Rectal smooth muscle tissue (tissue), 1 donor: ENCODE results near the gene TTLL1.
"Not testable (repeated sequence)": the region's sequence is repeated elsewhere in the genome, so short reads cannot be mapped to it uniquely, and the experiment has no call there.

Source experiments
- H3K27ac ChIP-seq: one replicate; pipeline ENCODE4 v1.7.0; 2013; ENCODE audit warnings: low read depth, low read length, inconsistent platforms
- H3K27me3 ChIP-seq: one replicate; pipeline ENCODE4 v1.7.0; 2013; ENCODE audit warnings: low read length; ENCODE audit not compliant: control insufficient read depth, insufficient read depth
- H3K36me3 ChIP-seq: one replicate; pipeline ENCODE4 v1.7.0; 2013; ENCODE audit warnings: low read length; ENCODE audit not compliant: control insufficient read depth, insufficient read depth
- H3K4me1 ChIP-seq: one replicate; pipeline ENCODE4 v1.7.0; 2013; ENCODE audit warnings: low read length; ENCODE audit not compliant: control insufficient read depth, insufficient read depth
- H3K4me3 ChIP-seq: one replicate; pipeline ENCODE4 v1.7.0; 2013; ENCODE audit warnings: low read length
- H3K9ac ChIP-seq: one replicate; pipeline ENCODE4 v1.7.0; 2013; ENCODE audit warnings: low read length

Gene TTLL1

DNA sequence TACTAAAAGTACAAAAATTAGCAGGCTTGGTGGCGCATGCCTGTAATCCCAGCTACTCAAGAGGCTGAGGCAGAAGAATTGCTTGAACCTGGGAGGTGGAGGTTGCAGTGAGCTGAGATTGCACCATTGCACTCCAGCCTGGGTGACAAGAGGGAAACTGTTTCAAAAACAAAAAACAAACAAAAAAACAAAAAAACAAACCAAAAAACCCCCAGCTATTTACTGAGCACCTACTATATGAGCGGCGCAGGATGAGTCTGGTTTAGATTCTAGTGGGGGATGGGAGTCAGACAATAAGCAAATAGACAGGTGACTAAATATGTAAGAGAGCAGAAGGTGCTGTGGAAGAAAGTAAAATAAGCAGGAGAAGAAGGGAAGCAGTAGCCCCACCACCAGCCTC, 15.8 kb upstream of the TTLL1 start:
- not testable (repeated sequence) for H3K27ac ChIP-seq, H3K27me3 ChIP-seq, H3K9ac ChIP-seq, H3K36me3 ChIP-seq, H3K4me1 ChIP-seq, H3K4me3 ChIP-seq

DNA sequence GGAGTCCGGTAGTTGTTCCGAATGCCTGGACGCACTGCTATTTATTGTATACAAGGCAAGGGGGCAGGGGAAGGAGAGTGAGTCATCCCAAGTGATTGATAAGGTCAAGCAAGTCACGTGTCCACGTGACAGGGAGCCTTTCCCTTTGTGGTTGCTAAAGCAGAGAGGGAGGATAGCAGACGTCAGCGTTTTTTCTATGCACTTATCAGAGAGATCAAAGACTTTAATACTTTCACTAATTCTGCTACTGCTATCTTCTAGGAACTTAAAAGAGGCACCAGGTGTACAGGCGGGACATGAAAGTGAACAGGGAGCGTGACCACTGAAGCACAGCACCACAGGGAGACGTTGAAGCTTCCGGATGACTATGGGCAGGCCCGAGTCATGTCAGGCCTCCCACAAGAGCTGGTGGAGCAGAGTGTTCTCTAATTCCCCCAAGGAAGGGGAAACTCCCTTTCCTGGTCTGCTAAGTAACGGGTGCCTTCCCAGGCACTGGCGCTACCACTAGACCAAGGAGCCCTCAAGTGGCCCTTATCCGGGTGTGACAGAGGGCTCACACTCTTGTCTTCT, 14.9 kb upstream of the TTLL1 start:
- H3K27me3 ChIP-seq, H3K36me3 ChIP-seq, H3K4me3 ChIP-seq, H3K27ac ChIP-seq, H3K9ac ChIP-seq, H3K4me1 ChIP-seq: not testable (repeated sequence)

DNA sequence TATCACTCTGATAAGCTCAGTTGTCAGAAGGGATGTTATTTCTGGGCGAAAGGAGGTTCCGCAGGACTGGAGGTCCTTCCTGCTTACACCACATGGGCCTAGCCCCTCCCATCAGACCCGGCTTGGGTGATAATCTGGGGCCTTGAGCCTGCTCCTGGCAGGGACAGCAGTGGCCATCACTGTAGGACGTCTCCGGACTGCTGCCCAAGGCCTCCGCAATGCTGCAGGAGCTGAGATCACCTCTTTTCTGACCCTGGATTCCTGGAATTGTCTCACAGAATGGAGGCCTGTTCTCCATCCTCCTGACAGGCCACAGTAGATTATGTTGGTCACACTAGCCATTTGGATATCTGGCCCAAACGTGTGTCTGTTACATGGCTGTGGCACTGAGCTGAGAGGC, 12.1 kb upstream of the TTLL1 start:
- H3K9ac ChIP-seq, result no peak overlapping the region
- no peak overlapping the region for H3K27ac ChIP-seq
- no peaks in the 10 kb centered on the region for H3K27me3 ChIP-seq
- no peak overlapping the region for H3K4me3 ChIP-seq
- H3K4me1 ChIP-seq, result no peaks in the 10 kb centered on the region
- H3K36me3 ChIP-seq, result no peaks in the 10 kb centered on the region

DNA sequence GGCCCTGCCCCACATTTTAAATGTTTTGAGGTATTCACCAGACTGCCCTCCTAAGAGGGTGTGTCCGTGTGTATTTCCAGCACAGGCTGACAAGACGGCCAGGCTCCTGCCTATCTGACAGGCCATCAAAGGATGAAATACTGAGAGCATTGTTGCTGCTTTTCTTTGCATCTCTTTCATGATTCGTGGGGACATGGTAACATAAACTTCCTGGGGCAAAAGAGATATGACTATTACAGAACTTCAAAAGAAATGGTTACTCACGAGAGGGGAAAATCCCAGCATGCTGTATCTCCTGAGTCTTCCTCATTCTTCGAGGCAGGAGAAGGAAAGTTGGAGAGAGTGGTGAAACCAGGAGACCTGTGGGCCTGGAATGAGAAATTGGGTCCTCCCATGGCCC, 11.0 kb upstream of the TTLL1 start:
- Histone ChIP-seq H3K9ac (no peak overlapping the region), H3K4me1 (no peaks in the 10 kb centered on the region), H3K36me3 (no peaks in the 10 kb centered on the region), H3K27ac (no peak overlapping the region), H3K27me3 (no peaks in the 10 kb centered on the region), H3K4me3 (no peak overlapping the region)

DNA sequence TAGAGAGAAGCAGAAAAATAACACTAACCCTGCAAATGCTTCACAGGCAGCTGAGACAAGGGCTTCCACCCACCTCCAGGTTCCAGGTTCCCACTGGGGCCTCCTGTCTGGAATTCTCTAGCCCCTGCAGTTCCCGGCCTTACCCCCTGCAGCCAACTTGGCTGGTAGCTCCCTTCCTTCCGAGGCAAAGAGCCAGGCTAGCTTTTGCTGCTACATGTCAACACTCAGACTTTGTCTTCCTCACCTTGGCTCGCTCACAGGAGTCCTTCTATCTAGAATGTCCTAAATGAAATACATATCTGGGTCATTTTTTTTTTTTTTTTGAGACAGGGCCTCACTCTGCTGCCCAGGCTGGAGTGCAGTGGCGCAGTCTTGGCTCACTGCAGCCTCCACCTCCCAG, 9.9 kb upstream of the TTLL1 start:
- H3K27ac ChIP-seq, result no peak overlapping the region
- H3K9ac ChIP-seq, result no peak overlapping the region
- H3K36me3 ChIP-seq, result no peaks in the 10 kb centered on the region
- no peaks in the 10 kb centered on the region for H3K27me3 ChIP-seq
- H3K4me1 ChIP-seq, result no peaks in the 10 kb centered on the region
- no peak overlapping the region for H3K4me3 ChIP-seq

DNA sequence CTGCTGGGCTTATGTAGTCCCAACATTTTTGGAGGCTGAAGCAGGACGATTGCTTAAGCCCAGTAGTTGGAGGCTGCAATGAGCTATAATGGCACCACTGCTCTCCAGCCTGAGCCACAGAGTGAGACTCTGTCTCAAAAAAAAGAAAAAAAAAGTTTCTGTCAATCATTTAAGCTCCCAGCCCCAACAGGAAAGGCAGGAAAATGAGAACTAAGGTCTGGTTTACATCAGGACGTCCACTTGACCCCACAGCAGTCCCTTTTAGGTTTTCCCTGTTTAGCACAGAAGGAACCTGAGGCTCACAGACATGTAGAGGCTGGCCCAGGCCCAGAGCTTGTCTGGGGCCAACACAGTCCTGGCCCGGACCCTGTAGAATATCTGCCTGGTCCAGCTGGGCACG, 9.2 kb upstream of the TTLL1 start:
- Histone ChIP-seq H3K27me3 (no peaks in the 10 kb centered on the region), H3K36me3 (no peaks in the 10 kb centered on the region), H3K9ac (no peak overlapping the region), H3K4me3 (no peak overlapping the region), H3K27ac (no peak overlapping the region), H3K4me1 (no peaks in the 10 kb centered on the region)

DNA sequence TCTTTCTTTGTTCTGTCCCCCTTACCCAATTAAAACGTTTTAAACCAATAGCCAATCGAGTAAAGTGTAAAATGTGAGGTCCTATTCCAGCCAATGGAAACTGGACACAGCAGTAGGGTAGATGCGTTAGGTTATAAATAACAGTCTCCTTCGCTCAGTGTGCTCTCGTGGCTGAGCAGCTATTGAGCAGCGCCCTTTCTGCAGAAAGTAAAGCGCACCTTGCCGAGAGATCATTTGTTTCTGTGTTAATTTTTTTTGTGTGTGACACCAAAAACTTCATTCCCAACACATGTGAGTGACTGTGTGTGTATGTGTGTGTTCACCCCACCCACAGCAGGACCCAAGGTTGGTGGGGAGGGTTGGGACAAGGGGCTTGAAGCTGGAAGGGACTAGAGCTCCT, 7.2 kb upstream of the TTLL1 start:
- no peak overlapping the region for H3K4me3 ChIP-seq
- H3K9ac ChIP-seq, result no peak overlapping the region
- H3K36me3 ChIP-seq, result no peaks in the 10 kb centered on the region
- H3K27me3 ChIP-seq, result no peaks in the 10 kb centered on the region
- no peaks in the 10 kb centered on the region for H3K4me1 ChIP-seq
- no peak overlapping the region for H3K27ac ChIP-seq

DNA sequence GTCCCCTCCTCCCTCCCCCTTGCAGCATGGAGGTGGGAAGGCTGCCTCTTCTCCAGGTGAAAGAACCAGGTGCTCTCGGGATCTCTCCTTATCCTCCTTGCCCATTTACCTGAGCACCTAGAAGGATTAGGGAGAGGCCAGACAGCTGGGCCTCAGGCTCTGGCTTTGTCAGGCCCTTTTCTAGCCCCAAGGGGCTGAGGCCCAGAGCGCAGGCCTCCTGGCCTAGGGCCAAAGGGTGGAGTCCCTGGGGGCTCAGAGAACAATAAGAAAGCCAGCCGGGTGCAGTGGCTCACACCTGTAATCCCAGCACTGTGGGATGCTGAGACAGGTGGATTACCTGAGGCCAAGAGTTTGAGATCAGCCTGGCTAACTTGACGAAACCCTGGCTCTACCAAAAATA, 5.4 kb upstream of the TTLL1 start:
- Histone ChIP-seq H3K4me3 (no peak overlapping the region), H3K36me3 (no peaks in the 10 kb centered on the region), H3K9ac (no peak overlapping the region), H3K27ac (no peak overlapping the region), H3K4me1 (no peaks in the 10 kb centered on the region), H3K27me3 (no peaks in the 10 kb centered on the region)

DNA sequence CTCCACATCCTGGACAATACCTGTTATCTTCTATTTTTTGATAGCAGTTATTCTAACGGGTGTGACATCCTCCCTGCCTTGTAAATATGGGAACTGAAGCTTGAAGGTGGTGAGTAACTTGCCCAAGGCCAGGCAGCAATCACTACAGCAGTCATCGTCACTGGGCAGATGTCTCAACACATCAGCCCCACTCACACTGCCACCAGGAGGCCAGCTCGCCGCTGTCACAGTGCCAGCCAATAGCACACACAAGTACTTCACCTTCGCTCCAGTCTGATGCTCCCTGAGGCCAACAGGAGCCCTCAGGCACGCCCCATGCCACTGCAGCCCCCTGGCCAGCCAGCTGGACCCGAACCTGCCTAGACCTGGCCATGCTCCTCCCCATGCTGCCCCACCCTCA, 4.9 kb upstream of the TTLL1 start:
- Histone ChIP-seq H3K27ac (no peak overlapping the region), H3K4me3 (no peak overlapping the region), H3K4me1 (no peaks in the 10 kb centered on the region), H3K36me3 (no peaks in the 10 kb centered on the region), H3K9ac (no peak overlapping the region), H3K27me3 (no peaks in the 10 kb centered on the region)

DNA sequence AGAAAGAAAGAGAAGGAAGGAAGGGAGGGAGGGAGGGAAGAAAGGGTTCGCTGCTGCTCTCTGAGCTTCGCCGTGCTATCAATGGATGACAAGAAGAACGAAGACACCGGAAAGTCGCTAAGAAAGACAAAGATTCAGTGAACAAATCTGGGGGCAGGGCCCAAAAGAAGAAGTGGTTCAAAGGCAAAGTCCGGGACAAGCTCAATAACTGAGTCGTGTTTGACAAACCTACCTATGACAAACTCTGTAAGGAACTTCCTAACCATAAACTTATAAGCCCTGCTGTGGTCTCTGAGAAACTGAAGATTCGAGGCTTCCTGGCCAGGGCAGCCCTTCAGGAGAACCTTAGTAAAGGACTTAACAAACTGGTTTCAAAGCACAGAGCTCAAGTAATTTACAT, 2.9 kb upstream of the TTLL1 start:
- Histone ChIP-seq H3K27ac (no peak overlapping the region), H3K36me3 (no peaks in the 10 kb centered on the region), H3K27me3 (no peaks in the 10 kb centered on the region), H3K4me3 (no peak overlapping the region), H3K9ac (no peak overlapping the region), H3K4me1 (peaks cover 3% of the 10 kb centered on the region)

DNA sequence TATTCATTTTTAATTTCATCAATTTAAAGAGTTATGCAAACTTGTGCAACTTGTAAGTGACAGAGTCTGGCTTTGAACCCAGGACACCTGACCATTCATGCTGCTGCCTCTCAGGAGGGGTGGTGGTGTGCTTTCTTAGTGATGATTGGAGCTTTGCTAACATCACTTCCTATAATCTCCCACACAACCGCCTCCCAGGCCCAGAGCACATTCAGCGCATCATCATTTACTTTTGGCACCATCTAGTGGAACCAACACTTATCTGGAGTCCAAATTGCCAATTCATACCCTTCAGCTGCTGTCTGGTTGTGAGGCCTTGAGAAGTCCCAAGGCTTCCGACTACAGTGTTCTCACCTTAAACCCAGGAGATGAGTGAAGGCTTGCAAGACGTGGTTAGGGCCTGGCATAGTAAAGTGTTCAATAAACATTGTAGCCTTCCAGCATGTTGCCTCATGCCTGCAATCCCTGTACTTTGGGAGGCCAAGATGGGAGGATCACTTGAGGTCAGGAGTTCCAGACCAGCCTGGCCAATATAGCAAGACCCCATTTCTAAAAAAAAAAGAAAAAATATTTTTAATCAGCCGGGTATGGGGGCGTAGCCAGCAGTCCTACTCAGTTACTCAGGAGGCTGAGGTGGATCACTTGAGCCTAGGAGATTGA, 1.1 kb upstream of the TTLL1 start:
- Histone ChIP-seq H3K9ac (no peak overlapping the region), H3K27me3 (no peaks in the 10 kb centered on the region), H3K4me1 (peaks cover 3% of the 10 kb centered on the region), H3K4me3 (no peak overlapping the region), H3K36me3 (no peaks in the 10 kb centered on the region), H3K27ac (no peak overlapping the region)

DNA sequence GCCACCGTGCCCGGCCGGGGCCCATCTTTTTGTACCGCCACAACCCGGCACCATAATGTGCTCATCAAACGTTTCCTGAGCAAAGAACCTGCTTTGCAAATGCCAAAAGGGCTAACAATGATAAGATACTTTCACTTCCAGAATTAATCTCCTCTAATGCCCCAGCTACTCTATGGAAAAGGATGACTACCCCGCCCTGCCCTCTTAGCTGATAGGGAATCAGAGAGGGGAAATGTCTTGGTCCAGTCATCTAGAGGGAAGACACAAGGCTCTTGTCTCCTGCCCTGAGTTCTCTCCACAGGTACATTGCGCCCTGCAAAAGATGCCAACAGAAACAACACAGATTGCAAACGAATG, 586 bp downstream of the TTLL1 start:
- H3K4me3 ChIP-seq, result peak overlapping the region; percentile 87
- no peaks in the 10 kb centered on the region for H3K27me3 ChIP-seq
- no peaks in the 10 kb centered on the region for H3K36me3 ChIP-seq
- peaks cover 3% of the 10 kb centered on the region for H3K4me1 ChIP-seq
- H3K27ac ChIP-seq, result no peak overlapping the region
- H3K9ac ChIP-seq, result no peak overlapping the region
